ENCODE measurements around the gene ITGB1. TPM values are rescaled to one million over a fixed set of nuclear protein-coding genes. Genes with fewer than 3 reads are reported as not detected.
A peak's percentile ranks its signal among the peaks of the same experiment; 100 is the strongest.
"Not testable (repeated sequence)": the region's sequence is repeated elsewhere in the genome, so short reads cannot be mapped to it uniquely, and the experiment has no call there.

Gene ITGB1
- total and polyA plus RNA-seq, 2 donors from 2014 or later: 156 to 410 TPM

- FAIRE-seq (peak; percentile 25), DNase-seq (peak in 4 of 5 donors; percentile 39 to 88 (median 76))
- Histone ChIP-seq H3K9ac (ENCODE audit: low read length in 3 of 3) (no peak overlapping the region), H3K9me3 (ENCODE audit: control insufficient read depth in 2 of 3, insufficient read depth in 1 of 3, low read length in 3 of 3) (no peaks in the 10 kb centered on the region), H3K4me1 (ENCODE audit: control insufficient read depth in 2 of 3, insufficient read depth in 2 of 3, low read depth in 1 of 3, low read length in 3 of 3) (peaks cover 0 to 19% (median 3%) of the 10 kb centered on the region in 3 donors), H3K4me3 (ENCODE audit: low read length in 3 of 3) (no peak overlapping the region), H3K27me3 (ENCODE audit: control insufficient read depth, insufficient read depth, low read length) (no peaks in the 10 kb centered on the region), H3K27ac (ENCODE audit: low read depth in 2 of 2, low read length in 2 of 2) (peak overlapping the region; percentile 53 to 96), H3K36me3 (ENCODE audit: control insufficient read depth in 2 of 3, insufficient read depth in 3 of 3, low read length in 3 of 3) (no peaks in the 10 kb centered on the region)
- intact Hi-C loops (cut with DNase I): no loop called here
- TF ChIP-seq, protein P1, sequence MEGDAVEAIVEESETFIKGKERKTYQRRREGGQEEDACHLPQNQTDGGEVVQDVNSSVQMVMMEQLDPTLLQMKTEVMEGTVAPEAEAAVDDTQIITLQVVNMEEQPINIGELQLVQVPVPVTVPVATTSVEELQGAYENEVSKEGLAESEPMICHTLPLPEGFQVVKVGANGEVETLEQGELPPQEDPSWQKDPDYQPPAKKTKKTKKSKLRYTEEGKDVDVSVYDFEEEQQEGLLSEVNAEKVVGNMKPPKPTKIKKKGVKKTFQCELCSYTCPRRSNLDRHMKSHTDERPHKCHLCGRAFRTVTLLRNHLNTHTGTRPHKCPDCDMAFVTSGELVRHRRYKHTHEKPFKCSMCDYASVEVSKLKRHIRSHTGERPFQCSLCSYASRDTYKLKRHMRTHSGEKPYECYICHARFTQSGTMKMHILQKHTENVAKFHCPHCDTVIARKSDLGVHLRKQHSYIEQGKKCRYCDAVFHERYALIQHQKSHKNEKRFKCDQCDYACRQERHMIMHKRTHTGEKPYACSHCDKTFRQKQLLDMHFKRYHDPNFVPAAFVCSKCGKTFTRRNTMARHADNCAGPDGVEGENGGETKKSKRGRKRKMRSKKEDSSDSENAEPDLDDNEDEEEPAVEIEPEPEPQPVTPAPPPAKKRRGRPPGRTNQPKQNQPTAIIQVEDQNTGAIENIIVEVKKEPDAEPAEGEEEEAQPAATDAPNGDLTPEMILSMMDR (IDR thresholded peaks at IDR 0.05; ENCODE audit: borderline replicate concordance, extremely low read depth, insufficient read depth): no peak
Observed at GRCh38 chr10:32981760-32982159, 23.7 kb upstream of the ITGB1 start.

DNA sequence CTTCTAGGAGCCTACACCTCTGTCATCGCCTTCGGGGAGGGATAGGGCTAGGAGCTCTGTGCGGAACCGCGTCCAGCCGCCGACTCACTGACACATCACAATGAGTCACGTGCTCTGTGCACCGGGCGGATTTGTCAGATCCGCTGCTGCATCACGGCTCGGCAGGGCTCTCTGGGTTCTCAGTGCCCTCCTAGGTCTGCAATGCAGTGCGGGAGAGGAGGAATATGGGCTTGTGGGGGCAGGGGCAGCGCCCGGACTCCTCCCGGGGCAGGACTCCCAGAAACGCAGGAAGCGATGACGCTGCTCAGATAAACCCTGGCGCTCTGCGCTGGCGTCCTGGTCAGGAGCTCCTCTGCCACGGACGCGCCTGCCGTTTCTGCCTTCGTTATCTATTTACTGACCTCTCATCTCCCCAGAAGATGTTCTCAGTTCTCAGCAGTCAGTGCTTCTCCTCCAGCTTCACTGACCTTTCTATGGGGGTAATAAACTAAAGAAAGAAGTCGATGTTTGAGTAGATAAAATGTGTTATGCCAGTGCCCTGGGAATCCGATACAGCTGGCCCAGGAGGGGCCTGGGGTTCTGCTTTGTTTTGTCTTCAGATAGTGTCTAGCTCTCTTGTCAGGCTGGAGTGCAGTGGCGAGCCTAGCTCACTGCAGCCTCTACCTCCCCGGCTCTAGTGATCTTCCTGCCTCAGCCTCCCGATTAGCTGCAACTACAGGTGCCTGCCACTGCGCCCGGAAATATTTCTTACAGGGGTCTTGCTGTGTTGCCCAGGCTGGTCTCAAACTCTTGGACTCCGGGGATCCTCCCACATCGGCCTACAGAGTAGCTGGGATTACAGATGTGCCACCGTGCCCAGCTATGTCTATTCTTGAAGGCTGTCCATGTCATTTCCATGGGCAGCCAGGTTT, 22.8 kb upstream of the ITGB1 start:
- TF ChIP-seq, protein P1 (IDR thresholded peaks at IDR 0.05; ENCODE audit: borderline replicate concordance, extremely low read depth, insufficient read depth): no peak
- H3K27me3 ChIP-seq (ENCODE audit: control insufficient read depth, insufficient read depth, low read length): no peaks in the 10 kb centered on the region
- peak; percentile 86 to 96 (median 90) for DNase-seq
- intact Hi-C loops (cut with DNase I): no loop called here
- peak overlapping the region; percentile 89 to 96 for H3K27ac ChIP-seq (ENCODE audit: low read depth in 2 of 2, low read length in 2 of 2)
- peak overlapping the region; percentile 63 to 92 (median 79) for H3K9ac ChIP-seq (ENCODE audit: low read length in 3 of 3)
- H3K4me3 ChIP-seq (ENCODE audit: low read length in 3 of 3): peak overlapping the region; percentile 67 to 88 (median 72)
- no peak for FAIRE-seq
- H3K36me3 ChIP-seq (ENCODE audit: control insufficient read depth in 2 of 3, insufficient read depth in 3 of 3, low read length in 3 of 3): no peaks in the 10 kb centered on the region
- no peaks in the 10 kb centered on the region for H3K9me3 ChIP-seq (ENCODE audit: control insufficient read depth in 2 of 3, insufficient read depth in 1 of 3, low read length in 3 of 3)
- H3K4me1 ChIP-seq (ENCODE audit: control insufficient read depth in 2 of 3, insufficient read depth in 2 of 3, low read depth in 1 of 3, low read length in 3 of 3): peaks cover 0 to 19% (median 3%) of the 10 kb centered on the region in 3 donors

DNA sequence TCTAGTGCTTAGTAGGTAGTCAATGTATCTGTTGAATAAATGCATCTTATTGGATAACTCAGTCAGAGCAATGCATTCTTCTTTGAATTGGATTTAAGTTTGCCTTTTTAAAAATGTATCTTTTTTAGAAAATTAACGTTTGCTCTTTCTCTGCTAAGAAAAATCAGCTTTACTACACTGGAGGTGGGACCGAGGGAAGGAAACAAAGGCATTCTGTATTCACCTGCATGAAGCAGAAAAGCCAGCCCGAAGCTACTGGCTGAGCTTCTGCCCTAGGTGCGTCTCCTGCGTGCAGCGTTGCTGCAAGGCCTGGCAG, 22.2 kb upstream of the ITGB1 start:
- H3K36me3 ChIP-seq (ENCODE audit: control insufficient read depth in 2 of 3, insufficient read depth in 3 of 3, low read length in 3 of 3): no peaks in the 10 kb centered on the region
- H3K4me3 ChIP-seq (ENCODE audit: low read length in 3 of 3): peak overlapping the region; percentile 67 to 88 (median 72)
- FAIRE-seq (no peak), DNase-seq (no peak)
- no peaks in the 10 kb centered on the region for H3K9me3 ChIP-seq (ENCODE audit: control insufficient read depth in 2 of 3, insufficient read depth in 1 of 3, low read length in 3 of 3)
- H3K9ac ChIP-seq (ENCODE audit: low read length in 3 of 3): peak overlapping the region; percentile 63 to 92 (median 79)
- H3K4me1 ChIP-seq (ENCODE audit: control insufficient read depth in 2 of 3, insufficient read depth in 2 of 3, low read depth in 1 of 3, low read length in 3 of 3): peaks cover 0 to 16% (median 3%) of the 10 kb centered on the region in 3 donors
- TF ChIP-seq, protein P1 (IDR thresholded peaks at IDR 0.05; ENCODE audit: borderline replicate concordance, extremely low read depth, insufficient read depth): no peak
- intact Hi-C loops (cut with DNase I): no loop called here
- no peaks in the 10 kb centered on the region for H3K27me3 ChIP-seq (ENCODE audit: control insufficient read depth, insufficient read depth, low read length)
- H3K27ac ChIP-seq (ENCODE audit: low read depth in 2 of 2, low read length in 2 of 2): peak overlapping the region; percentile 89 to 96

DNA sequence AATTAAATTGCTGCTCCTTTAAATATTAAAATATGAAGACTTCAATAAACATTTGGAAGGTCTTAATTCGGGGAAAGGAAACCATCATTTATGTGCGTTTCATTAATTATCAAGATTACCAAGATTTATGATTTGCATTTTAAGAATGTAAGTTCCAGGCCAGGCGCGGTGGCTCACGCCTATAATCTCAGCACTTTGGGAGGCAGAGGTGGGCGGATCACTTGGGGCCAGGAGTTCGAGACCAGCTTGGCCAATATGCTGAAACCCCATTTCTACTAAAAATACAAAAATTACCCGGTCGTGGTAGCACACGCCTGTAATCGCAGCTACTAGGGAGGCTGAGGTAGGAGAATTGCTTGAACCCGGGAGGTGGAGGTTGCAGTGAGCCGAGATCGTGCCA, 21.7 kb upstream of the ITGB1 start:
- H3K4me3 ChIP-seq (ENCODE audit: low read length in 3 of 3); H3K9ac ChIP-seq (ENCODE audit: low read length in 3 of 3); H3K27ac ChIP-seq (ENCODE audit: low read depth in 2 of 2, low read length in 2 of 2); FAIRE-seq; DNase-seq; H3K27me3 ChIP-seq (ENCODE audit: control insufficient read depth, insufficient read depth, low read length); H3K36me3 ChIP-seq (ENCODE audit: control insufficient read depth in 2 of 3, insufficient read depth in 3 of 3, low read length in 3 of 3); H3K9me3 ChIP-seq (ENCODE audit: control insufficient read depth in 2 of 3, insufficient read depth in 1 of 3, low read length in 3 of 3); intact Hi-C loops (cut with DNase I): not testable (repeated sequence)
- peaks cover 0 to 16% (median 3%) of the 10 kb centered on the region in 3 donors for H3K4me1 ChIP-seq (ENCODE audit: control insufficient read depth in 2 of 3, insufficient read depth in 2 of 3, low read depth in 1 of 3, low read length in 3 of 3)
